Stimulated activated CD4-positive, alpha-beta T cell treated with anti-CD3 and anti-CD28 coated beads, Interleukin-2, amount 100 ng/mL, for 4 hours (primary cell): ENCODE data around the gene PRSS50.
"Not testable (repeated sequence)": the region's sequence is repeated elsewhere in the genome, so short reads cannot be mapped to it uniquely, and the experiment has no call there.

Experiments
- DNase-seq: peaks from one replicate; pipeline ENCODE4 v3.0.0-alpha.2; 2020; ENCODE audit warnings: low read depth

PRSS50 gene

DNA sequence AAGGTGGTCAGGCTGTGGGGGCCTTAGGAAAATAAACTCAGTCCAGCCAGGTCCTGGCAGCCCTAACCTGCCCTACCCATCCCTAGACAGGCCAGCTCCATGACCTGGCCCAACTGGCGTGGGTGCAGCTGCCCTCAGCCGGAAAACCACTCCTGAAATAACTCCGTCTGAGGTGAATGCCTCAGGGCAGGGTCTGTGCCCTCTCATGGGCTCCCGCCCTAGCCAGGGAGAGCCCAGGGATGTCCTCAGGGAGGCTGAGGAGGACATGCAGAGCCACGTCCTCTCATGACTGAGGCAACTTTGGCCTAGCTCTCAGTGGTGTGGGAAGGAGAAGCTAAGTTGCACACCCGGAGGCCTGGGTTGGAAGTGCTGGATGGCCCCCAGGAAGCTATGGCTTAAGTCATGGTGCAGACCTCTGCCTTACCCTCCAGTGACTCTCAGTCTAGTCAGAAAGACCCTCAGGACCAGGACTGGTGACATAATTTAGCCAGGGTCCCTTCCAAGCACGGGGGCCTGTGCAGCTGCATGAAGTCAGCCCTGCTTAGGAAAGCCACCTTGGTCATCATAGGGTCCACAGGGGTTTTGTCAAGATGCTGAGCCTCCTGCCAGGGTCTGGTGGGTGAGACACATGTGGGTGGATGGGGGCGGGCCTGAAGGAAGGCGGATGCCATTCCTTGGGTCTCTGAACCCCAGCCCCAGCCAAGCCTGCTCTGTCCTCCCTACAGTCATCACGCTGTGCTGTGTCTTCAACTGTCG is 9.1 kb downstream of the PRSS50 start:
- no peak for DNase-seq

DNA sequence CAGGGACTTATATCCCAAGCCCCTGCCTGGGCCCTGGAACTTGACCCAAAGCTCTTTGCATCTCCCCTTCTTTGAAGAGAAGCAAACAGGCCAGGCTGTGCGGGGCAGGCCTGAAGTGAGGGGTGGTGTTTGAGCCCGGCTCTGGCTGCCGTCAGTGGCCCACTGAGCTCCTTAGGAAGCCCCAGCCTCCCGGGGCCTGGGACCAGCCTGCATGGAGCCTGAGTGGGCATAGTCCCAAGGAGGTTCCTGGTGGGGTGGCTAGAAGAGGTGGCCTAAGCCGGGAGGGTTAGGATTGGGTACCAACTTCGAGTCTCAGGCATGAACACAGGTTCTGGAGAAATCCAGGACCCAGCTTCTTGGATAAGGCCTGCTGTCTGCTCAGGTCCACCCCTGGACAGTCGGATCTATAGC is 10.1 kb downstream of the PRSS50 start:
- no peak for DNase-seq

DNA sequence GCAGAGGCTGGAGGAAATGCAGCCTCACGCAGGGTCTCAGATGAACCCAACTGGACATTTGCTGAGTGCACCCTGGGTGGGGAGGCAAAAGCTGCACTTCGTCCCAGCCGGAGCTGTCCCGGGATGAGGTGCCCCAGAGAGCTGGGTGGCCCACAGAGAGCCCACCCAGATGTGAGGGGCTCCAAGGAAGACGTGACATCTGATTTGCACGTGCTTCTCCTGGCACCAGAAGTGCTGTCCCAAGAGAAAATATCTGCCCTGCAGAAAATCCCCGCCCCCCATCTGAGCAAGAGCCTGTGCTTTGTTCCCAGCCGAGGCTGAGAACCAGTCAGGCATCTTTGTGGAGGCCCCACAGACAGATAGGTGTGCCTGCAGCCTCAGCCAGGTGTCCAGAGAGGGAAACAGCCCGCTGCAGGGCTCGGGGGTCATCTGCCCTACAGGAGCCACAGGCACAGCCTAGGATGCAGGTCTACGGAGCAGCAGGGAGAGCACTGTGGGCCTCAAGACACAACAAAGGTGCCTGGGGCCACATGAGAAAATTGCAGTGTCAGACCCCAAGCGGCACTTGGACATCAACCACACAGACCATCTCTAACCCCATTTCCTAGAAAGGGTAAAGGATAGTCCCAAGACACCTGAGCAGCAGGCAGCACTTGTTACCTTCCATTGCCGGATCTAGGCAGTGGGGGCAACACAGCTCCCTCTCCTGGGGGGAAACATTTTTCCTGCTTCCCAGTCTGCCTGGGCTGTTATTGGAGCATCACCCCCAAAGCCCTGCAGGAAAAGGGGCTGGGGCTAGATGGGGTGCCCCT is 10.7 kb downstream of the PRSS50 start:
- DNase-seq = no peak

DNA sequence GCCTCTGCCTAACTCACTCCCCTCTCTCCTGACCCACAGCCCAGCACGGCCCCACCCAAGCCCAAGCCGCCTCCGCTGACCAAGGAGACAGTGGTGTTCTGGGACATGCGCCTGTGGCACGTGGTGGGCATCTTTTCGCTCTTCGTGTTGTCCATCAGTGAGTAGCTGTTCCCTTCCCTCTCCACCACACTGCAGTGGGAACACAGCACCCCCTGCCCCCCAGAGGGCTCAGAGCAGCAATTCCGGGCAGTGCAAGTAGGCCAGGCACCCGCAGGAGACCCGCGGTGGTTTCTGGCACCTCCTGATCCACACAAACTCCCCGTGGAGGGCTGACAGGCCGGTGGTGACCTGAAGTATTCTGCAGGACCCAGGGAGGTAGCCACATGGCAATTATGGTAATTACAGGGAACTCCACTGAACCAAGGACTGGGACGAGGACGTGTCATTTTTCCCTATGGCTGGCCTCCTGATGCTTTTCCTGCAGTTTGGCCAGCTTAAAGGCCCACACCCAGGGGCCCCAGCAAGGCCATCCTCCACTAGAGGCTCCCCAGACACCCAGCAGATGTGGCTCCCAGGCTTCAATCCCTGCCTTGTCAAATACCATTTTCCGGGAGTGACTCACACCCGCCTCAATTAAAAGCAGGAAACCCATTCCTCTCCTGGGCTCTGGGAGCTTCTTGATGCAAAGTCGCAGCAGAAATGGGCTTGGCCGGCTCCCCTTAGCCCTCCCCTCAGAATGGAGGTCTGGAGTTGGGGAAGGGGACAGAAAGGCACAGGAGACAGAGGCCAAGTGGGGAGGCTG is 11.7 kb downstream of the PRSS50 start:
- no peak for DNase-seq

DNA sequence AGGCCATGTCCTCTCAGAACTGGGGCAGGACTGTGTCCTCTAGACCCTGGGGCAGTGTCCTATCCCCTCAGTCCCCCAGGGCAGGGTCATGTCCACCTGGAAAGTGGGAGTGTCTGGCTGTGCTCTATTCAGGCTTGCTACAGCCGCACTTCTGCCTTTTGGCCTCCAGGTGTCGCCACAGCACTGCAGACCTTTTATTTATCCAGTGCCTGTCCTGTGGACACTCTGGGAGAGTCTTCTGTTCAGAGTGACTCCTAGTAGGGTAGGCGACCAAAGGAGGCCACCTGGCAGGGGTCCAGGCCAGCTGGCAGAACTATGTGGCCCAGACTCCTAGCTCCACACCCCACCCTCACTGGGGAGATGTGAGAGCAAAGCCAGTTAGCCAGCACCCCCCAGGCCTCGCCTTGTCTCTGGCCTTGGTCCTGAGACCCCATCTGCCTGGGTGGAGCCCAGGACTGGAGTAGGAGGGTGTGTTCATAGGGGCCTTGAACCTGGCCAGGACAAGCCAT is 12.6 kb downstream of the PRSS50 start:
- peak; percentile 34 for DNase-seq

DNA sequence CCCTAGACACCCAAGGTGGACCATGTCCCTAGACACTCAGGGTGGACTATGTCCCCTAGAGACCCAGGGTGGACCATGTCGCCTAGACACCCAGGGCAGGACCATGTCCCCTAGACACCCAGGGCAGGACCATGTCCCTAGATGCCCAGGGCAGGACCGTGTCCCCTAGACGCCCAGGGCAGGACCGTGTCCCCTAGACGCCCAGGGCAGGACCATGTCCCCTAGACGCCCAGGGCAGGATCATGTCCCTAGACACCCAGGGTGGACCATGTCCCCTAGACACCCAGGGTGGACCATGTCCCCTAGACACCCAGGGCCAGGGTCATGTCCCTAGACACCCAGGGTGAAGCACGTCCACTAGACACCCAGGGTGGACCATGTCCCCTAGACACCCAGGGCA is 13.3 kb downstream of the PRSS50 start:
- not testable (repeated sequence) for DNase-seq

DNA sequence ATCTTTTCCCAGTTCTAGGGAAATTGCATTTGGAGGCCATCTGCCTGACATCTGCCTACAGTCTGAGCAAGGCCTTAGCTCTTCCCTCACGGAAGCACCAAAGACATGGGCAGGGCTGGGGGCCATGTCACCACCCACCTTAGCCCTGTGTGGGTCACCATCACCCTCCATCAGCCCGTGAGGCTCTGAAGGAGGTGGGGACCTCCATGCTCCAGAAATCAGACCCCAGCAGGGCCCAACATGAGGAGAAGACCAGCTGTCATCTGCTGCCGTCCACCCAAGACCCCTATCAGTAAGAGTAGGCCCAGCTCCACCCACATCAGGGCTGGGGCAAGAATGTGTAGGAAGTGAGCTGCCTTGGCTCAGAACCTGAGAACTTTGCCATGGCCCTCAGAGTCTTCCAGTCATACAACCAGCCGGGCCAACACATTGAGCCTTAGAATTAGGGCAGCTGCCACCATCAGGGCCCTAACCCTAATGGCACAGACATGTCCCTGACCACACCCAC is 14.6 kb downstream of the PRSS50 start:
- DNase-seq = no peak

DNA sequence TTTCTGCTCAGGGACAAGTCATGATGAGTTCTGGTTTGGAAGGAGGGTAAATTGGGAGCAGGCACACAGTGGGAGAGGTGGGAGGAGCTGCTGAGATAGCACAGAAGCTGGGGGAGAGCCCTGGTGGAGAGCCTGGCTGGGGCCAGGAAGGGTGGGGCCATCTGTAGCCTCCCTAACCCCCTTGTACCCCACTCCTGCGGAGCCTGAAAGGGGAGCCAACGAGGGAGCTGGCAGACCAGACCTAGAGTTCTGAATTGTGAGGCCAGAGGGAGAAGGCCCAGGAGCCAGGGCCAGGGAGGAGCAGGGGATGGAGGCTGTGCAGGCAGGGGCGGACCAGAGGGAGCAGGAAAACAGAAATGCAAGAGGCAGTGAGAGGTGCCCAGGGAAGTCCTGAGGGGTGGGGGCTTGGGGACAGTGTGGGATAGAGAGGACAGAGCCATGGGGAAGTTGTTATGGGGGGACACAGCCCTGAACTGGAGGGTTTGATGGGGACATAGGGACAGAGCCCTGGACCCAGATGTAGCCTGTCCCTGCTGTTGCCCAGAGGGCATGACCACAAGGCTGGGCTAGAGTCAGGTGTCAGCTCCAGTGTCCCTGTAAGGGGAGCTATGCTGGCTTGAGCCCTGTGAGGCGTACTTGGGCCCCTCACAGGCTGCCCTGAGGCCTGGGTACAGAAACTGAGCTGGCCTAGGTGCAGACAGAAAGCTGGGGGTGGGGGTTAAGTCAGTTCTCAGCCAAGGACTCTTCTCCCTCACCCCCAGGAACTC is 15.2 kb downstream of the PRSS50 start:
- no peak for DNase-seq

DNA sequence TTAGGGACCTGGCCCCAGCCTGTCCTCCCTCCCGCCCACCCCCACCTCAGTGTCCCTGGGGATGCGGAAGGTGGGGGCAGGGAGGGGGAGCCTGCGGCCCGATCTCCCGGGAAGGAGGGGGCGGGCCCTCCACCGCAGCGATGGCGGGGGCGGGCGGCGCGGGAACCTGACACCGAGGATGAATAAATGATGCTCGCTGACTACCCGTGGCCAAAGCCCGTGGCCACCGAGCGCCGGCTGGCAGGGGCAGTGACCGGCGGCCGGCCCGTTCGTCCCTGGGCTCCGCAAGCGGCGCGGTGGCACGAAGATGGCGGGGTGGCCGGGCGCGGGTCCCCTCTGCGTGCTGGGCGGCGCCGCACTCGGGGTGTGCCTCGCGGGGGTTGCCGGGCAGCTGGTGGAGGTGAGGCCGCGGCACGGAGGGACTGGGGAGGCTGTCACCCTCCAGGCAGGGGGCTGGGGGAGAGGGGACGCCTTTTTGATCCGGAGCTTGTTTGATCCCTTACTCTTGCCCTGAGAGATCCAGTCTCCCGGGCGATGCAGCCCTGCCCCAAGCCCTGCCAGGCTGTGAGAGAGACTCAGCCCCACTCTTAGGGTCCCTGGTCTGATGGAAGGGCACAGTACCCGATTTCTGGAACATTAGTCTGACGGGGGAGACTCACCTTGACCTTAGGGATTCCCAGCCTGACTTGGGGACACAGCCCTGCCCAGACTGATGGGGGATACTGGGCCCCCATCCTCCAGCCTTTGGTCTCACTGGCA is 16.3 kb downstream of the PRSS50 start, which contains the start of gene TMIE:
Gene TMIE (plus strand): TSS at position 212 of the 759 bp plus-strand sequence. CDS start 96 bp downstream, at position 308.
- no peak for DNase-seq

DNA sequence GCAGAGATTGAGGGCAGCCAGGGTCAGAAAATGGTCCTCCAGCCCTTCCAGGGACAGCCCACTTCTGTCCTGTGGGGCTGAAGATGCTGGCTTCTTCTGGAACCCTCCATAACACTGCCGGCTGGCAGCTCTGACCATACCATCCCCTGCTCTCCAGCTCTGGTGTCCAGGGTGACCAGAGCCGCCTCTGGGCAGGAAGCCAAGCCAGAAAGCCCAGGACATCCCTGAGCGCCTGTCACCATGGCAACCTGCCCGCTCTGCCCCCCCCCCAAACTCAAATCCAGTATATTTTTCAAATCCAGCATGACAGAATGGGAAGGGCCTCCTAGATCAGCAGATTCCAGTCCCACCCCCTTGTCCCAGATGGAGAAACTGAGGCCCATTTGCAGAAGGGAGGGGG is 16.9 kb downstream of the PRSS50 start:
- DNase-seq = no peak

DNA sequence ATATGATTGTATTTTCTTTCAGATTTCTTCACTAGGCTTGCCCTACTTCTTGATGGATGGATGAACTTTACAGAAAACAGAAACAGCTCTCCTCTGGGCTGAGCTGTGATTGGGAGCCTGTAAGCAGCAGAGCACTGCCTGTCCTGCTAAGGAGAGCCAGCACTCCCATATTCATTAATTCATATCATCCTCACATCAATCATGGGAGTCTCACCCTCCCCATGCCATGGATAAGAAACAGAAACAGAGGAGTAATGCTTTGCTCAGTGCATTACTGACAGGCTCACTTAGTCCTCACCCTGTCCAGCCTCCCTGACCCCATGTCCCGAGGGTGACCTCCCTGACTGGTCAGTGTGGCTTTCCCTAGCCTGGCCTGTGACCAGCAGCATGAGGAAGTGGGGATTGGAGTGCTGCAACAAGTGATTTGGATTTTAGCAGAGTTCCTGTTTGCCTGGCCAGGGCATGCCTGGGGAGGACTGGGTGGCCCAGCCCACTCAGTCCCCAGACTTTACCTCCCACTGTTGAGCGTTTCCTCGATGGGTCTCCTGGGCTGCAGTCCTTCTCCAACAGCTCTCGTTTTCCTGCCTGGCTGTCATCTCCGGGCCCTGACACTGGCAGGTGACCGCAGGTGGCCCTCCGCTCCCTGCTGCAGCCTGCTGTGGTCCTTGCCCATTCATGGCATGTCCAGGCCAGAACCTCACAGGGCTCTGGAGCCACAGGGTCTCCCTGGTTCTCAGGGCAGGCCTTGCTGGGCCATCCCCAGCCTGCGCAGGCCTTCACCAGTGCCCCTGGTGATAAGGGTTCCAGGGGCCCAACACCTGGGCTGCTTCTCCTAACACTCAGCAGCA is 17.8 kb downstream of the PRSS50 start:
- no peak for DNase-seq

DNA sequence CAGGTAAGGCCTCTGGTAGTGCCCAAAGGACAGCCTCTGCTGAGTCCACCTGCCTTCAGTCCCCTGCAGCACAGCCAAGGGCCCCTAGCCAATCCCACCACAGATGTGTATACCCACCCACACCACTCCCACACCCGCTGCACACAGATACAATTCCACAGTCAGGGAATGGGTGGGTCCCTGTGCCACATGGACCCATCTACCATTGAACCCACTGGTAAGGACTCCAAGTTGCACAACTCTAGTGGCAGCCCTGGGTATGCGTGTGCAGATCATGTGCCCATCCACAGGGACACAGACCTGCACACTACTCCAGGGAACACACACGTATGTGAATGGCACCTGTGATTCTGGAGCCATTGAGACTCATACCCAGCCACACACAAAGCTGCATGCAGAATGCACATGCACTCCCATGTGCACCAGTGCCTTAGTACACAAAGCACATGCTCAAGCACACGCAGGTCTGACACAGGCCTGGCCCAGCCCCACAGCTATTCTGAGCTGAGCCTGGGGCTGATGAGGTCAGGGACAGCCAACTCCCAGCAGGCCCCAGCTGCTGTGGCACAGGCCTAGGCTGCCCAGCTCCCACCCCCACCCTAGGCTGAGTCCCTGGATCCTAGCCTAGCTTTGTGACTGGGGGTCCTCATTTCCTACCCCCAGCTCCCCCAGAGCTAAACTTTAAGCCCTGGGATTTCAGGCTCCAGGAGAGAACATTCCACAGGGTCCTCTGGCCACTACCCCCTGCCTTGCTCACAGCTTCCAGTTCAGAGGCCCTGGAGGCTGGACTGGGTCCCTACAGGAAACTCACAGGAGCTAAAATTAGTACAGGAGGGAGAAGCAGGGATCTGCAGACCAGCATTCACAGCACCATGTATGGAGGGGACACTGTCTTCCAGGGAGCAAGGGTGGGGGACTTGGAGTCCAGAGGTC is 21.4 kb downstream of the PRSS50 start:
- no peak for DNase-seq

DNA sequence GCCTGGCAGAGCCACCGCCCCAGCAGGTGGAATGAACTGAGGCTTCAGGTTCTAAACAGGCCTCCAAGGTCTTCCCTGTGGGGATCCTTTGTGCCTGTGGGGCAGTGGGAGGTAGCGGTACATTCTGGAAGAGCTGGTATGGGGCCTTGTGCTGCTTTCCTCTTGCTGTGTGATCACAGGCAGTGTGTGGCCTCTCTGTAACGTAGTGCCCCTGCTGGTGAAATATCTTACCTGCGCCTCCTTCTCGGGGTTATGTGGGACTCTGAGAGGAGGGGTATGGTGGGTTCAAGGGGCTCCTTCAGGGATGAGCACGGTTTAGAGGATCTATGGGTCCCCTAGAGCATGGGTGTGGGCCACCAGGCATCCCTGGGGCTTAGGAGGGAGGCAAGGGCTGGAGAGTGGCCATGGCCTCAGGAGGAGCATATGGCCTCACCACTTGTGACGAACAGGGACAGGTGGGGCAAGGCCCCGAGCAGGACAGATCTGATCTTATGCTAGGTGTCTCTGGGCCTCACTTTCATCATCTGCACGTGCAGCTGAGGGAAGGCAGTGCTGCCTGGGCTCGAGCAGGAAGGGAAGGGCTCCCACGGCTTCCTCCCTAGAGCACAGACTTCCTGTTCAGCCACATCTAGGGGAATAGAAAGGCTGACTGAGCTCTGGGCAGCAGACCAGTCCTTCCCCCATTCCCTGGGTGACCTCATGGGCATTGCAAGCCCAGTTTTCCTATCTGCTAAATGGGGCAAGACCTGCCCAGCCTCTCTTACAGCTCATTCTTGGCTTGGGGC is 22.3 kb downstream of the PRSS50 start:
- peak; percentile 37 for DNase-seq

DNA sequence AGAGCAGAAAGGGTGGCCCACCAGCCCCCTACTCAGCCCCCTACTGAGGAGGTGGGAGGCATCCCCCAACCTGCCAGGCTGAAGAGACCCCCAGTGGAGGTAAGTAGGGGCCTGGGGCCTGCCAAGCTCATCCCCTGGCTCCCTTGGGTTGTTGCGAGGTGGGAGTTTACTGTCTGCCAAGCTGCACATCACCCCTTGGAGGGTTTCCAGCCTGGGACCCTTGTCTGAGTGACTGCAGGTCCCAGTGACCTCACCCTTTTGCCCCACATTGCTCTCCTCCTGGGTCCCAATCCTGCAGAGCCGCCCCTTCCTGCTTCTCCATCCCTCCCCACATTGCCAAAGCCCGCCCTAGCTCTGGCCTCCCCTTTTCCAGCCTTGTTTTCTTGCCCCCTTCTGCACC is 23.1 kb downstream of the PRSS50 start:
- no peak for DNase-seq

DNA sequence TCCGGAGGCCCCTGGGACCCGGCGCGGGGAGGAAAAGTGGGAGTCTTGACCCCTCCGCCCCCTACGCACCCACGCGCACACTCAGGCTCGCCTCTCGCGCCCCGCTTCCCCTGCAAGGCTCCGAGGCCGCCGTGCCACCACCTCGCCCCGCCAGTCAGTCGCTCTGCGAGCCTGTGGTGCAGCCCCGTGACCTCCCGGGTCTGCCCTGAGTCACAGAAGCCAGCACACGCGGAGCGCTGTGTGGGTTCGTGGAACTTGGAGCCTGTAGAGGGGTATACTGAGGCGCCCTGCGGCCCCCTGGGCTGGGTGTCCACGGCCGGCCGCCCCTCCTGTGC is 23.8 kb downstream of the PRSS50 start:
- peak; percentile 49 for DNase-seq

DNA sequence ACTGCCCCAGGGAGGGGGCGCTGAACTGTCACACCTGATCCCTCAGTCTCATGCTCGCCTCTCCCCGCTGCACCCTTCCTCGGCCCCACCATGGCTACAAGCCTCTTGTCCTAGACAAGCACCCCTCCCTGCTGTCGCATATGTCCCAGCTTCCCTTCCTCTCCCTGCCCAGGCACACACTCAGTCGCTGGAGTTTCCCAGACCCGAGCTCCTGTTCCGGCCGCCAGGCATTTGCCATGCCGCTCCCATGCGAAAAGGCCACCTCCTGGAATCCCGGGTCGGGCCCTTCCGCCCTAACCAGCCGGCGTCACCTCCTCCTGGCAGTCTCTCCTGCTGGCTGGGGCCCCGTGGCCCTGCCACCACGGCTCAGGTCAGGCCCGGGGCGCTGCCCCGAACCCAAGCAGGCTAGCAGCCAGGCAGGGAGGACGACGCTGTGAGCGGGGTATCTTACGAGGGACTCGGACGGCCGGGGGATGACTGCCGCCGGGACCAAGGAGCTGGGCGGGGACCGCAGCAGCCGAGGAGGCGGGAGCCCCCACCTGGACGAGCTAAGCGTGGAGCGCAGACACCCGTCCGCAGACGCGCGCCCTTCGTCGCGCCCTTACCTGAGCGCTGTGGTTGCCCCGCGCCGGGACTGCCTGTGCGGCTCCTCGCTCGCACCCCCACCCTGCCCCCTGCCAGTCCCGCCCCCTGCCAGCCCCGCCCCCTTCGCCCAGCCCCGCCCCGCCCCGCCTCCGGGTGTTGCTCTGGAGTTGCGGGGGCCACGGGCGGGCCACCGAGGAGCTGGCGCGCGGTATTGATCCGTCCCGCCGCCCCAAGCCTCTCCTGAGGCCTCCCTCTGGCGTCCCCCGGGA is 24.4 kb downstream of the PRSS50 start, which contains the start of gene ALS2CL:
Gene ALS2CL (minus strand): TSS at position 642 of the 854 bp plus-strand sequence. CDS start 4,239 bp downstream, outside the sequence.
- peak; percentile 60 for DNase-seq

DNA sequence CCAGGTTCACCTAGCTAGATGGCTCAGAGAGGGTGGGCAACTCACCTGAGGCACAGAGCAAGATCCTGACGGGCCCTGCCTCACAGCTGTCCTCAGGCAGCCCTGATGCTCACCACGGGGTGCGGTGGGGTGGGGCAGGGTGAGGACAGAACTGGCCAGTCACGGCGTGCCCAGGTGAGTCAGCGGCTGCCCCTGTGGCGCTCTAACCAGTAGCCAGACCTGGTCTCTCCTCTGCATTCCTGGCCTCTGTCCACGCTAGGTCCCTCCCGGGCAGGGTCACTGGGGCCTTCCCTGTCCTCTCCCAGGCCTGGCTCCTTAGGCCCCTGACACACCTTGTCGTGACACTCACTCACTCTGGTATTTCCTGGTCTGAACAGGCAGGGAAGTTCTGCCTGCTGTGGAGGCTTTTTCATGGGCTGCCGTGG is 25.1 kb downstream of the PRSS50 start:
- no peak for DNase-seq
